ENCODE results near the gene SCGB3A2. TPM values are rescaled to one million over a fixed set of nuclear protein-coding genes. Genes with fewer than 3 reads are reported as not detected.

The SCGB3A2 gene
- total RNA-seq, 1 experiment from 2014 or later, result not detected

DNA sequence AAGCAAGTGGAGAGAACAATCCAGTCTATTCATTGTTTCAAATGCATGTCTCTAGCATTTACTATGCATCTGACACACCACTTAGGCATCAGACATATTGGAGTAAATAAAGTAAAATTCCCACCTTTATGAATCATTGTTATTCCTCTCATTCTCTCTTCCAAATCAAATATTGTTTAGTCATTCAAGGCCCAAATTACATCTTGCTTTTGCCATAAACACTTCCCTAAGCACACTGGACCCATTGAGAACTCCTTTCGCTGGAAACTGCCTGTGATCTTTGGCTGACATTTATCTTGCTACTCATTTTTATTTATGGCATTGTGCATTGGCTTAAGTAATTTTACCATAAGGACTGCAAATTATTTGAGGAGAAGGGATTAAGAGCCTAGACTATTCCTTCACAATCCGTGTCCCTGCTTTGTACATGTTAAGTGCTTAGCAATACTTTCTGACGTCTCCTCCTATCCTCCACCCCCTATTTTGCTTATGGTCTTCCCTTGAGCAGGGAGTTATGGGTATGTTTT is 20.4 kb downstream of the SCGB3A2 start:
- BruUV-seq (replicated peaks), result no TSS peak
- H3K27me3 ChIP-seq (replicated peaks; ENCODE audit: control insufficient read depth, insufficient read depth, low read length), result no peaks in the 10 kb centered on the region
- DNase-seq, result no peak
- Mint-ChIP-seq H3K4me3 (ENCODE audit: unreplicated experiment) (no peak overlapping the region), H3K27ac (ENCODE audit: unreplicated experiment) (no peak overlapping the region), H3K9me3 (ENCODE audit: unreplicated experiment) (no peaks in the 10 kb centered on the region), H3K4me1 (ENCODE audit: low read depth, unreplicated experiment) (no peaks in the 10 kb centered on the region), H3K27me3 (ENCODE audit: insufficient read depth, unreplicated experiment) (no peaks in the 10 kb centered on the region), H3K36me3 (ENCODE audit: insufficient read depth, unreplicated experiment) (no peaks in the 10 kb centered on the region)
- no peaks in the 10 kb centered on the region for H3K36me3 ChIP-seq (ENCODE audit: control insufficient read depth, insufficient read depth, low read length)
- ChIA-PET CTCF (no interaction called here), POLR2A (no interaction called here)
- H3K4me3 ChIP-seq (ENCODE audit: low read depth, low read length), result no peak overlapping the region
- intact Hi-C loops (cut with micrococcal nuclease; ENCODE audit: unreplicated experiment), result no loop called here
- H3K9me3 ChIP-seq, result no peaks in the 10 kb centered on the region
- H3K4me1 ChIP-seq, result peaks cover 13% of the 10 kb centered on the region
- TF ChIP-seq CTCF (IDR thresholded peaks at IDR 0.05; ENCODE audit: insufficient read depth in 1 of 2, low read depth in 1 of 2, low read length in 1 of 2, severe bottlenecking in 1 of 2, unreplicated experiment in 1 of 2), result no peak

DNA sequence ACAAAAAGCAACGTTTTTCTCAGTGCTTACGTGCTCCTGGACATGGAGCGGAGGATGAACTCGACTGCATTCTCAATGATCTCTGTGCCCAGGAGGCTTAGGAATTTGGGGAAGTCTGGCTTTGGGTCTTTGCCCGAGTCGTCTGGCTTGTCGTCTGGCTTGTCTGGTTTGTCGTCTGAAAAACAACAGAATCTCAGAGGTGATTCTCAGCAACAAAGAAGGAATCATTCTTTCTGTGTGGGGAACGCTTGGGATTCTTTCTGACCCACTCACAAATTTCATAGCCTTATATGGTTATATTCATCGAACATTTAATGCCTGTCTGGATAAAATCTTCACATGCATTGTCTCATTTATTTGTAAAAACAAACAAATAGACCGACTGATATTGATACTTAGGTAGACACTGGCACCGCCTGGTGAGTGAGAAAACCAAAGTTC is 23.1 kb downstream of the SCGB3A2 start:
- ChIA-PET POLR2A (interaction anchor here (0.6 kb wide), 2 partner anchors 64 to 649 kb away, joined by 3 to 4 read pairs; no protein-coding TSS in a partner anchor), CTCF (no interaction called here)
- H3K36me3 Mint-ChIP-seq (ENCODE audit: insufficient read depth, unreplicated experiment), result no peaks in the 10 kb centered on the region
- no peak overlapping the region for H3K4me3 ChIP-seq (ENCODE audit: low read depth, low read length)
- no peaks in the 10 kb centered on the region for H3K27me3 ChIP-seq (replicated peaks; ENCODE audit: control insufficient read depth, insufficient read depth, low read length)
- no peaks in the 10 kb centered on the region for H3K27me3 Mint-ChIP-seq (ENCODE audit: insufficient read depth, unreplicated experiment)
- H3K27ac Mint-ChIP-seq (ENCODE audit: unreplicated experiment), result no peak overlapping the region
- peaks cover 13% of the 10 kb centered on the region for H3K4me1 ChIP-seq
- H3K9me3 ChIP-seq, result no peaks in the 10 kb centered on the region
- DNase-seq, result no peak
- no peaks in the 10 kb centered on the region for H3K36me3 ChIP-seq (ENCODE audit: control insufficient read depth, insufficient read depth, low read length)
- H3K4me1 Mint-ChIP-seq (ENCODE audit: low read depth, unreplicated experiment), result peaks cover 8% of the 10 kb centered on the region
- BruUV-seq (replicated peaks), result no TSS peak
- intact Hi-C loops (cut with micrococcal nuclease; ENCODE audit: unreplicated experiment), result no loop called here
- TF ChIP-seq CTCF (IDR thresholded peaks at IDR 0.05; ENCODE audit: insufficient read depth in 1 of 2, low read depth in 1 of 2, low read length in 1 of 2, severe bottlenecking in 1 of 2, unreplicated experiment in 1 of 2), result no peak
- H3K9me3 Mint-ChIP-seq (ENCODE audit: unreplicated experiment), result no peaks in the 10 kb centered on the region
- no peak overlapping the region for H3K4me3 Mint-ChIP-seq (ENCODE audit: unreplicated experiment)

- no peaks in the 10 kb centered on the region for H3K9me3 ChIP-seq
- H3K4me3 ChIP-seq (ENCODE audit: low read depth, low read length), result no peak overlapping the region
- DNase-seq, result no peak
- peaks cover 13% of the 10 kb centered on the region for H3K4me1 Mint-ChIP-seq (ENCODE audit: low read depth, unreplicated experiment)
- TF ChIP-seq CTCF (IDR thresholded peaks at IDR 0.05; ENCODE audit: insufficient read depth in 1 of 2, low read depth in 1 of 2, low read length in 1 of 2, severe bottlenecking in 1 of 2, unreplicated experiment in 1 of 2), result no peak
- no peaks in the 10 kb centered on the region for H3K27me3 ChIP-seq (replicated peaks; ENCODE audit: control insufficient read depth, insufficient read depth, low read length)
- no peaks in the 10 kb centered on the region for H3K9me3 Mint-ChIP-seq (ENCODE audit: unreplicated experiment)
- POLR2A ChIA-PET, result no interaction called here
- H3K36me3 Mint-ChIP-seq (ENCODE audit: insufficient read depth, unreplicated experiment), result no peaks in the 10 kb centered on the region
- BruUV-seq (replicated peaks), result no TSS peak
- no peak overlapping the region for H3K4me3 Mint-ChIP-seq (ENCODE audit: unreplicated experiment)
- CTCF ChIA-PET, result no interaction called here
- no peaks in the 10 kb centered on the region for H3K27me3 Mint-ChIP-seq (ENCODE audit: insufficient read depth, unreplicated experiment)
- H3K4me1 ChIP-seq, result peaks cover 17% of the 10 kb centered on the region
- intact Hi-C loops (cut with micrococcal nuclease; ENCODE audit: unreplicated experiment), result no loop called here
- no peak overlapping the region for H3K27ac Mint-ChIP-seq (ENCODE audit: unreplicated experiment)
- H3K36me3 ChIP-seq (ENCODE audit: control insufficient read depth, insufficient read depth, low read length), result no peaks in the 10 kb centered on the region
Observed at GRCh38 chr5:147902609-147903115, 24.2 kb downstream of the SCGB3A2 start.
